Choroid plexus epithelial cell (primary cell): Measurements from ENCODE around the gene ZIC1.
A peak's percentile ranks its signal among the peaks of the same experiment; 100 is the strongest.

Source experiments
- DNase-seq: peaks from one replicate; pipeline ENCODE4 v3.0.0-alpha.2; 2010; ENCODE audit warnings: low read depth
- H3K4me3 ChIP-seq: 2 replicates; pipeline ENCODE4 v1.5.1; 2011; ENCODE audit warnings: low read depth, mild to moderate bottlenecking, control low read depth, low read length, moderate library complexity
- TF ChIP-seq, protein P1 (sequence below): conservative IDR thresholded peaks from 2 replicates; pipeline ENCODE4 v1.5.1; 2011; ENCODE audit warnings: low read depth, mild to moderate bottlenecking, control low read depth, inconsistent platforms, low read length, moderate library complexity

Gene ZIC1

DNA sequence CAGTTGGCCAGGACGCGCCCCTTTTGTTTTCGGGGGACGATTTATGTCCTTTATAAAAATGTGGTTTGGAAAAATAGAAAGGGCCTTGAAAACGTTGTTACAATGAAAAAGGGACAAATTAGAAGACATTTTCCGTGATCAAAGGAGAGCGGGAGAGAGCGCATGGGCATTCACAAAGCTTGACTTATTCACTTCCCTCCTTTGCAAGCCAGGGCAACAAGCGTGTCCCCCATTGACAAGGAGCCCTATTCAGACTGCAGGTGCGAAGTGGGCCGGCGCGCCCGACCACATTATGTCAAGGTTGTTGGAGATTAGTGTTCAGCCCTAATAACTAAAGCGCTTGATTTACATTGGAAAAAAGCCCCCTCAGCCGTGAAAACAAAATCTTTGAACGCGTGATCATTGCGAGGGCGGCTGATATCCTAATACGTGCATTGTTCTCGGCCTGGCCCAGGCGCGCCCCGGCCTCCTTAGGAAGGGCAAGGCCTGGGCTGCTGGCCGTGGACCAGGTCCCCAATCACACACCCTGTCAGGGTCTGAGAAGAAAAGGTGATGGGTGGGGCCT lies 28.7 kb upstream of the ZIC1 start:
- TF ChIP-seq, protein P1, sequence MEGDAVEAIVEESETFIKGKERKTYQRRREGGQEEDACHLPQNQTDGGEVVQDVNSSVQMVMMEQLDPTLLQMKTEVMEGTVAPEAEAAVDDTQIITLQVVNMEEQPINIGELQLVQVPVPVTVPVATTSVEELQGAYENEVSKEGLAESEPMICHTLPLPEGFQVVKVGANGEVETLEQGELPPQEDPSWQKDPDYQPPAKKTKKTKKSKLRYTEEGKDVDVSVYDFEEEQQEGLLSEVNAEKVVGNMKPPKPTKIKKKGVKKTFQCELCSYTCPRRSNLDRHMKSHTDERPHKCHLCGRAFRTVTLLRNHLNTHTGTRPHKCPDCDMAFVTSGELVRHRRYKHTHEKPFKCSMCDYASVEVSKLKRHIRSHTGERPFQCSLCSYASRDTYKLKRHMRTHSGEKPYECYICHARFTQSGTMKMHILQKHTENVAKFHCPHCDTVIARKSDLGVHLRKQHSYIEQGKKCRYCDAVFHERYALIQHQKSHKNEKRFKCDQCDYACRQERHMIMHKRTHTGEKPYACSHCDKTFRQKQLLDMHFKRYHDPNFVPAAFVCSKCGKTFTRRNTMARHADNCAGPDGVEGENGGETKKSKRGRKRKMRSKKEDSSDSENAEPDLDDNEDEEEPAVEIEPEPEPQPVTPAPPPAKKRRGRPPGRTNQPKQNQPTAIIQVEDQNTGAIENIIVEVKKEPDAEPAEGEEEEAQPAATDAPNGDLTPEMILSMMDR, result no peak
- no peak overlapping the region for H3K4me3 ChIP-seq
- no peak for DNase-seq

- DNase-seq, result no peak
- TF ChIP-seq, protein P1, result no peak
Observed at GRCh38 chr3:147380977-147381376, 28.2 kb upstream of the ZIC1 start.

GRCh38 chr3:147381596-147381995 lies 27.6 kb upstream of the ZIC1 start:
- TF ChIP-seq, protein P1, result no peak
- H3K4me3 ChIP-seq, result no peak overlapping the region
- no peak for DNase-seq

More at GRCh38 chr3:147380977-147381376, 28.2 kb upstream of the ZIC1 start:
- H3K4me3 ChIP-seq, result no peak overlapping the region

GRCh38 chr3:147383617-147384016 lies 25.5 kb upstream of the ZIC1 start:
- H3K4me3 ChIP-seq, result no peak overlapping the region
- peak; percentile 46 for DNase-seq
- TF ChIP-seq, protein P1, result peak; percentile 65

DNA sequence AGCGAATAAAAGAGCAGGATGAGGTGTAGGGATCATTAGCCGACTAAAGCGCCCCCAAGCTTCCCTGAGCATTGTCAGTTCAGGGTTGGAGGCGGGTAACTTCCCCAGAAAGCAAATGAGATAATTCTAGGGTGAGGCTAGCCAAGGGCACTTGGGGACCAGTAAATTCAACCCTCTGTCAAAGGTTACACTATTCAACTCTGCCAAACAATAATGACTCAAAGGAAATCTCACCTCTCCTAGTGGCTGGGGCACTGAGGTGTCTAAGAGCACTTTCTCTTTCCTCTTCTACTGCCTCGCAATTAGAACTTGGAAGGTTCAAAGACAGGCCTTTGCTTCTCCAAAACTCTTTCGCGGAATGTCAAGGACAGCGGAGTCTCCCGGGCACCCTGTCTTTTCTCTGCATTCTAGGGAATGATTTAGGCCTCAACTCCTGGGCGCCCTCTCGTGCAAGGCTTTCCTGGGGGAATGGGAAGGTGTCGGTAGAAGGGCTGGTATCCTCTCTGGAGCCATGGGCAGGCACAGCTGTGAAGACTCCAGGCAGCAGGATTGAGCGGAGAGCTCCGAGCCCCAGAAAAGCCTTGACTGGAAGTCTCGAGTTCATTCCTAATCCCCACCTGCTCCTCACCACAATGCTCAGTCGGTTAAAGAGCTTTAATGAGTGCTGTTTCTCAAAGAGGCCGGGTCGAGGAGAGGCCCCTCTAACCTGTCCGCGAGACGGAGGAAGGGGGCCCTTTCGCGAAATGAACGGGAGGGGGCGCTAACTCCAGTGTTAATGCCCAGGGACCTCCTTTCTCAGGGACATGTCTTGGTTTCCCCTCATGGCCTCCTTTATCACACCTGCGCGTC lies 24.7 kb upstream of the ZIC1 start:
- no peak for DNase-seq
- no peak overlapping the region for H3K4me3 ChIP-seq
- TF ChIP-seq, protein P1, result peak; percentile 30

DNA sequence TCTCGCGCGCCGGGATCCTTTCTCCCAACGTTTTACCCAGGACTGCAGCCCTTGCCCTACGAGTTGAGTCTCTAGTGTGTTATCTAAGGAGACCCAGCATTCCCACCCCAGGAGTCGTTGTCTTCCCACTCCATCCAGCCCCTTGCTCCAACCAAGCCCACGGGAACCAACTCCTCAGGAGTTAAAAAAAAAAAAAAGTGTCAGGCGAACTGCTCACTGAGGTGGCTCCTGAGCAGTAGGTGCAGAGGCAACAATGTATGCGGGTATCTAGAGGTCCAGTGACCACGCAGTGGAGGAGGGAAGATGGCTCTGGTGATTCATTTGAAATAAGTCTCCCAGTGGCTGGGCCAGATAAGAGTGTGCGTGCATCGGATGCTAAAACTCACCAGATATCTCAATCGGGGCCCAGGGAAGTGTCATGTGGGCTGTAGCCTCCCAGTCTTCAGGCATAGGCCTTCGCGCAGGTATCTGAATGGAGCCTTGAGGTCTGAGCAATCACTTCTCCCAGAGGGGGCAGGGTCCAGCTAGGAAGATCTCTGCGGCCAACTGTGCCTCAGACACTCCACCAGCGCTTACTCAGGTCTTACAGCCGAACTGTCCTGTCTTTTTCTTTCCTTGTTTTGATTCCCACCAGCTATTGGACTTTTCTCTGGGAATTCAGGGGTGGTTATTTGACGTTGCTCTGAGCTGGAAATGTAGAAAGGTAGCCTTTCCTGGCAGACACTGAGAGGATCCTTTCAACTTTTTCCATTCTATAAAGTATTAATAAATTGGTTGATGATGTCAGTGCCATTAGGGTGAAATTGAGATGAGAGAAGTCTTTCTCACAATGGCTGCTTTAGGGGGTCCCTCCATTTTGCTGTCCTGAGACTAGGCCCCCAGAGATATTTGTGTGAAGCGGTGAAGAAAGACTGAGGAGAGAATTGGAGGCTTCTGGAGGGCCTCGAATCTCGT lies 23.8 kb upstream of the ZIC1 start:
- H3K4me3 ChIP-seq, result no peak overlapping the region
- no peak for DNase-seq
- TF ChIP-seq, protein P1, result no peak
